Measurements from ENCODE around the gene ARHGAP1.

DNA sequence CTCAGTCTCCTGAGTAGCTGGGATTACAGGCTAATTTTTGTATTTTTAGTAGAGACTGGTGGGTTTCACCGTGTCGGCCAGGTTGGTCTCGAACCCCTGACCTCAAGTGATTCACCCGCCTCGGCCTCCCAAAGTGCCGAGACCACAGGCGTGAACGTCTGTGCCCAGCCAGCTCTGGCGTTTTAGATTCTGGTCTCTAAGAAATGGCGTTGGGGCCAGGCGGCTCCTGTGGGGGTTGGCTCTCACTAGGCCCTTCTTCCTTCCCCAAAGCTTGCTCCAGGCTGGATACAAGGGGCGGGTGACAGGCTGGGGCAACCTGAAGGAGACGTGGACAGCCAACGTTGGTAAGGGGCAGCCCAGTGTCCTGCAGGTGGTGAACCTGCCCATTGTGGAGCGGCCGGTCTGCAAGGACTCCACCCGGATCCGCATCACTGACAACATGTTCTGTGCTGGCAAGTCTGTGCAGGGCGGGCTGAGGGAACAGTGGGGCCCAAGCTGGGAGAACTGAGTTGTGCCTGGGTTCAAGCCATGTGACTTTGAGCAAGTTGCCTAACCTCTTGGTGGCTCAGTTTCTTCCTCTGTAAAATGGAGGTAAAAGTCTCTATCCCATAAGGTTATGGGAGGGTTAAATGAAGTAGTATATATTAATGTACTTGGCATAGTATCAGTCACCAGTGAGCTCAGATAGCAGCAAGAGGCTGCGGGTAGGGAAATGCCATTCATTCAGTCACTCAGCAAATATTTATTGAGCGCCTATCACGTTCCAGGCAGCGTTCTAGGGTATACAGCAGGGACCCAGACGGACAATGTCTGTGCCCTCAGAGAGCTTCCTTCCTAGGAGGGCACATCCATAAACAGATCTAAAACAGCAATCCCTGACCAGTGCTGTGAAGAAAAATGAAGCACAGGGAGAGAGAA is 28.9 kb upstream of the ARHGAP1 start:
- no peak for TF ChIP-seq EP300 (IDR thresholded peaks at IDR 0.05; ENCODE audit: low read depth in 2 of 2, low read length in 2 of 2)
- no peak for TF ChIP-seq EP300 (CRISPR knock-in tag; IDR thresholded peaks at IDR 0.05; ENCODE audit: borderline replicate concordance)
- TF ChIP-seq, protein P1, sequence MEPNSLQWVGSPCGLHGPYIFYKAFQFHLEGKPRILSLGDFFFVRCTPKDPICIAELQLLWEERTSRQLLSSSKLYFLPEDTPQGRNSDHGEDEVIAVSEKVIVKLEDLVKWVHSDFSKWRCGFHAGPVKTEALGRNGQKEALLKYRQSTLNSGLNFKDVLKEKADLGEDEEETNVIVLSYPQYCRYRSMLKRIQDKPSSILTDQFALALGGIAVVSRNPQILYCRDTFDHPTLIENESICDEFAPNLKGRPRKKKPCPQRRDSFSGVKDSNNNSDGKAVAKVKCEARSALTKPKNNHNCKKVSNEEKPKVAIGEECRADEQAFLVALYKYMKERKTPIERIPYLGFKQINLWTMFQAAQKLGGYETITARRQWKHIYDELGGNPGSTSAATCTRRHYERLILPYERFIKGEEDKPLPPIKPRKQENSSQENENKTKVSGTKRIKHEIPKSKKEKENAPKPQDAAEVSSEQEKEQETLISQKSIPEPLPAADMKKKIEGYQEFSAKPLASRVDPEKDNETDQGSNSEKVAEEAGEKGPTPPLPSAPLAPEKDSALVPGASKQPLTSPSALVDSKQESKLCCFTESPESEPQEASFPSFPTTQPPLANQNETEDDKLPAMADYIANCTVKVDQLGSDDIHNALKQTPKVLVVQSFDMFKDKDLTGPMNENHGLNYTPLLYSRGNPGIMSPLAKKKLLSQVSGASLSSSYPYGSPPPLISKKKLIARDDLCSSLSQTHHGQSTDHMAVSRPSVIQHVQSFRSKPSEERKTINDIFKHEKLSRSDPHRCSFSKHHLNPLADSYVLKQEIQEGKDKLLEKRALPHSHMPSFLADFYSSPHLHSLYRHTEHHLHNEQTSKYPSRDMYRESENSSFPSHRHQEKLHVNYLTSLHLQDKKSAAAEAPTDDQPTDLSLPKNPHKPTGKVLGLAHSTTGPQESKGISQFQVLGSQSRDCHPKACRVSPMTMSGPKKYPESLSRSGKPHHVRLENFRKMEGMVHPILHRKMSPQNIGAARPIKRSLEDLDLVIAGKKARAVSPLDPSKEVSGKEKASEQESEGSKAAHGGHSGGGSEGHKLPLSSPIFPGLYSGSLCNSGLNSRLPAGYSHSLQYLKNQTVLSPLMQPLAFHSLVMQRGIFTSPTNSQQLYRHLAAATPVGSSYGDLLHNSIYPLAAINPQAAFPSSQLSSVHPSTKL (CRISPR knock-in tag; IDR thresholded peaks at IDR 0.05), result no peak
- no peak for TF ChIP-seq FOXM1 (CRISPR knock-in tag; IDR thresholded peaks at IDR 0.05)
- TF ChIP-seq, protein P2, sequence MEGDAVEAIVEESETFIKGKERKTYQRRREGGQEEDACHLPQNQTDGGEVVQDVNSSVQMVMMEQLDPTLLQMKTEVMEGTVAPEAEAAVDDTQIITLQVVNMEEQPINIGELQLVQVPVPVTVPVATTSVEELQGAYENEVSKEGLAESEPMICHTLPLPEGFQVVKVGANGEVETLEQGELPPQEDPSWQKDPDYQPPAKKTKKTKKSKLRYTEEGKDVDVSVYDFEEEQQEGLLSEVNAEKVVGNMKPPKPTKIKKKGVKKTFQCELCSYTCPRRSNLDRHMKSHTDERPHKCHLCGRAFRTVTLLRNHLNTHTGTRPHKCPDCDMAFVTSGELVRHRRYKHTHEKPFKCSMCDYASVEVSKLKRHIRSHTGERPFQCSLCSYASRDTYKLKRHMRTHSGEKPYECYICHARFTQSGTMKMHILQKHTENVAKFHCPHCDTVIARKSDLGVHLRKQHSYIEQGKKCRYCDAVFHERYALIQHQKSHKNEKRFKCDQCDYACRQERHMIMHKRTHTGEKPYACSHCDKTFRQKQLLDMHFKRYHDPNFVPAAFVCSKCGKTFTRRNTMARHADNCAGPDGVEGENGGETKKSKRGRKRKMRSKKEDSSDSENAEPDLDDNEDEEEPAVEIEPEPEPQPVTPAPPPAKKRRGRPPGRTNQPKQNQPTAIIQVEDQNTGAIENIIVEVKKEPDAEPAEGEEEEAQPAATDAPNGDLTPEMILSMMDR (CRISPR knock-in tag; IDR thresholded peaks at IDR 0.05), result no peak
- no peak for TF ChIP-seq ZNF75D (CRISPR knock-in tag; IDR thresholded peaks at IDR 0.05; ENCODE audit: borderline replicate concordance)
- TF ChIP-seq, protein P3, sequence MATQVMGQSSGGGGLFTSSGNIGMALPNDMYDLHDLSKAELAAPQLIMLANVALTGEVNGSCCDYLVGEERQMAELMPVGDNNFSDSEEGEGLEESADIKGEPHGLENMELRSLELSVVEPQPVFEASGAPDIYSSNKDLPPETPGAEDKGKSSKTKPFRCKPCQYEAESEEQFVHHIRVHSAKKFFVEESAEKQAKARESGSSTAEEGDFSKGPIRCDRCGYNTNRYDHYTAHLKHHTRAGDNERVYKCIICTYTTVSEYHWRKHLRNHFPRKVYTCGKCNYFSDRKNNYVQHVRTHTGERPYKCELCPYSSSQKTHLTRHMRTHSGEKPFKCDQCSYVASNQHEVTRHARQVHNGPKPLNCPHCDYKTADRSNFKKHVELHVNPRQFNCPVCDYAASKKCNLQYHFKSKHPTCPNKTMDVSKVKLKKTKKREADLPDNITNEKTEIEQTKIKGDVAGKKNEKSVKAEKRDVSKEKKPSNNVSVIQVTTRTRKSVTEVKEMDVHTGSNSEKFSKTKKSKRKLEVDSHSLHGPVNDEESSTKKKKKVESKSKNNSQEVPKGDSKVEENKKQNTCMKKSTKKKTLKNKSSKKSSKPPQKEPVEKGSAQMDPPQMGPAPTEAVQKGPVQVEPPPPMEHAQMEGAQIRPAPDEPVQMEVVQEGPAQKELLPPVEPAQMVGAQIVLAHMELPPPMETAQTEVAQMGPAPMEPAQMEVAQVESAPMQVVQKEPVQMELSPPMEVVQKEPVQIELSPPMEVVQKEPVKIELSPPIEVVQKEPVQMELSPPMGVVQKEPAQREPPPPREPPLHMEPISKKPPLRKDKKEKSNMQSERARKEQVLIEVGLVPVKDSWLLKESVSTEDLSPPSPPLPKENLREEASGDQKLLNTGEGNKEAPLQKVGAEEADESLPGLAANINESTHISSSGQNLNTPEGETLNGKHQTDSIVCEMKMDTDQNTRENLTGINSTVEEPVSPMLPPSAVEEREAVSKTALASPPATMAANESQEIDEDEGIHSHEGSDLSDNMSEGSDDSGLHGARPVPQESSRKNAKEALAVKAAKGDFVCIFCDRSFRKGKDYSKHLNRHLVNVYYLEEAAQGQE (IDR thresholded peaks at IDR 0.05; ENCODE audit: borderline replicate concordance in 1 of 2, low read depth in 1 of 2, low read length in 2 of 2), result no peak
- no peak for TF ChIP-seq ZNF274 (CRISPR knock-in tag; IDR thresholded peaks at IDR 0.05)
- TF ChIP-seq, protein P4, sequence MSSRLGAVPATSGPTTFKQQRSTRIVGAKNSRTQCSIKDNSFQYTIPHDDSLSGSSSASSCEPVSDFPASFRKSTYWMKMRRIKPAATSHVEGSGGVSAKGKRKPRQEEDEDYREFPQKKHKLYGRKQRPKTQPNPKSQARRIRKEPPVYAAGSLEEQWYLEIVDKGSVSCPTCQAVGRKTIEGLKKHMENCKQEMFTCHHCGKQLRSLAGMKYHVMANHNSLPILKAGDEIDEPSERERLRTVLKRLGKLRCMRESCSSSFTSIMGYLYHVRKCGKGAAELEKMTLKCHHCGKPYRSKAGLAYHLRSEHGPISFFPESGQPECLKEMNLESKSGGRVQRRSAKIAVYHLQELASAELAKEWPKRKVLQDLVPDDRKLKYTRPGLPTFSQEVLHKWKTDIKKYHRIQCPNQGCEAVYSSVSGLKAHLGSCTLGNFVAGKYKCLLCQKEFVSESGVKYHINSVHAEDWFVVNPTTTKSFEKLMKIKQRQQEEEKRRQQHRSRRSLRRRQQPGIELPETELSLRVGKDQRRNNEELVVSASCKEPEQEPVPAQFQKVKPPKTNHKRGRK (CRISPR knock-in tag; IDR thresholded peaks at IDR 0.05), result no peak
- no peak; the same call in 1 of the 2 replicates for TF ChIP-seq POLR2AphosphoS5 (IDR thresholded peaks at IDR 0.05; ENCODE audit: low read depth, low read length)
- no peak for TF ChIP-seq NFE2L1 (CRISPR knock-in tag; IDR thresholded peaks at IDR 0.05; ENCODE audit: borderline replicate concordance)
- TF ChIP-seq GPN1 (CRISPR knock-in tag; IDR thresholded peaks at IDR 0.05; ENCODE audit: borderline replicate concordance), result no peak

Measured in HepG2 (cell line).